Activated CD4-positive, alpha-beta T cell treated with anti-CD3 and anti-CD28 coated beads, Interleukin-2, amount 50 U/mL, for 4 hours (primary cell): ENCODE data around the gene AGBL1.

Experiments used
- DNase-seq, 2 experiments: peaks; one replicate each; pipeline ENCODE4 v3.0.0-alpha.2; 2020

Gene AGBL1

GRCh38 chr15:86079508-86080266, at the start of gene AGBL1:
Gene AGBL1, plus strand, starts transcription at chr15:86079871.
- DNase-seq = no peak

- no peak for DNase-seq
Measured at GRCh38 chr15:86034904-86035303, 44.8 kb upstream of the AGBL1 start.

- DNase-seq = no peak
Measured at GRCh38 chr15:86036243-86036642, 43.4 kb upstream of the AGBL1 start.

- no peak for DNase-seq
Measured at GRCh38 chr15:86038491-86038890, 41.2 kb upstream of the AGBL1 start.

- no peak for DNase-seq
Measured at GRCh38 chr15:86040356-86041033, 39.2 kb upstream of the AGBL1 start.

- no peak for DNase-seq
Measured at GRCh38 chr15:86041399-86041798, 38.3 kb upstream of the AGBL1 start.

GRCh38 chr15:86042226-86042625, 37.4 kb upstream of the AGBL1 start:
- no peak for DNase-seq

- no peak for DNase-seq
Measured at GRCh38 chr15:86044981-86045380, 34.7 kb upstream of the AGBL1 start.

GRCh38 chr15:86054338-86054737, 25.3 kb upstream of the AGBL1 start:
- DNase-seq = no peak

- no peak for DNase-seq
Measured at GRCh38 chr15:86055688-86056087, 24.0 kb upstream of the AGBL1 start.

GRCh38 chr15:86059851-86060250, 19.8 kb upstream of the AGBL1 start:
- DNase-seq = no peak

- DNase-seq = no peak
Measured at GRCh38 chr15:86060674-86061073, 19.0 kb upstream of the AGBL1 start.

- no peak for DNase-seq
Measured at GRCh38 chr15:86061581-86061980, 18.1 kb upstream of the AGBL1 start.

GRCh38 chr15:86062646-86063243, 16.9 kb upstream of the AGBL1 start:
- DNase-seq = no peak

- no peak for DNase-seq
Measured at GRCh38 chr15:86063356-86064095, 16.1 kb upstream of the AGBL1 start.

GRCh38 chr15:86064326-86064725, 15.3 kb upstream of the AGBL1 start:
- DNase-seq = no peak

GRCh38 chr15:86066174-86066834, 13.4 kb upstream of the AGBL1 start:
- DNase-seq = no peak

GRCh38 chr15:86073281-86073680, 6.4 kb upstream of the AGBL1 start:
- no peak for DNase-seq

- no peak for DNase-seq
Measured at GRCh38 chr15:86076468-86076867, 3.2 kb upstream of the AGBL1 start.

- DNase-seq = no peak
Measured at GRCh38 chr15:86077070-86077469, 2.6 kb upstream of the AGBL1 start.

GRCh38 chr15:86080302-86080701, 631 bp downstream of the AGBL1 start:
- no peak for DNase-seq

GRCh38 chr15:86082619-86083380, 3.1 kb downstream of the AGBL1 start:
- no peak for DNase-seq
